NCI-H510A (cell line): Measurements from ENCODE around the gene SLC1A2.

Source experiments
- DNase-seq: peaks from one replicate; lab custom pipeline; 2025; lab: John Stamatoyannopoulos, UW

The SLC1A2 gene

DNA sequence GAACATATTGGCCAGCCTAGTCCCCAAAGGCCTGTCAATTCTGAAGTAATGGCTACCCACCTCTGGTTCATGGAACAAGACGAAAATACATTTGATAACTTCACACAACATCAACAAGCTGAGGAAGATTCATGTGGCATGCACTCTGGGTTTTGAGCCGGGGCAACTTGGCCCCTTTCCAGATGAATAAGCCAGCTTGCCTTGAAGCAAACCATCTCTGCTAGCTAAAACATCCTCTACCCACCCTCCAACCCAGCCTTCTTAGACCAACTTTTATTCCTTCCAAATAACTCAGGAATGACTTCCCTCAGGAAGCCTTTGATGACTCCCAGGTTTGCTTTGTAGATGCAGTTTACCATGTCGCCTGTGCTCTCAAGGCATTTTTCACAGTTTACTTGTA, 94.4 kb downstream of the SLC1A2 start:
- DNase-seq, result no peak

DNA sequence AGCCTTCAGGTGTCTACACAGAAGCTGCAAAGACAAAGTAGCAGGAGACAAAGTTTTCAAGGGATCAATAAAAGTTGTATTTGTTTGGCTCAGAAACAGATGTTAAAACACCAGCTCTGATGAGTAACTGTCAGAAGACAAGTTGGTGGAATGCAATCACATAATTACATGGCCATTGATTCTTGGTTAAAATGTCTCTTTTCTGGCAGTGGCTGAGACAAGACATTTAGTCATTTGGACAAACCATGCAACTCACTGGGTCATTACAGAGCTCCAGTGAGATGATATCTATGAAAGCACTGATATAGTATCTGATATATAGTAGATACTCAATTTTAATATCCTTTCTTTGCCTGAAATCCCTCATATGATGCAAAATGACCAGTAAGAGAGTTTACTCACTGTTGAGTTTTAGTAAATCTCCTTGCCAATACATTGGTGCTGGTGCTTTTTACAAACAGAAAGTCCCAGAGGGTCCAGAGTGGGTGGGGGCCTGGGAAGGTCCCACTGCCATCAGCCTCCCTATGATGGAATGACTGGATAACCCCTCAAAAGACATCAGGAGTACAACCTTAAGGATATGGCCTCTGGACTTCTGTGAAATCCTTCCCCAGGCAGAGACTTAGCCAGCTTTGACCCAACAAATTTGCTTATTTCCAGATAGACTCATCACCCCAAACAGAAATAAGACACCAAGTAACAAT, 95.0 kb downstream of the SLC1A2 start:
- DNase-seq, result no peak

DNA sequence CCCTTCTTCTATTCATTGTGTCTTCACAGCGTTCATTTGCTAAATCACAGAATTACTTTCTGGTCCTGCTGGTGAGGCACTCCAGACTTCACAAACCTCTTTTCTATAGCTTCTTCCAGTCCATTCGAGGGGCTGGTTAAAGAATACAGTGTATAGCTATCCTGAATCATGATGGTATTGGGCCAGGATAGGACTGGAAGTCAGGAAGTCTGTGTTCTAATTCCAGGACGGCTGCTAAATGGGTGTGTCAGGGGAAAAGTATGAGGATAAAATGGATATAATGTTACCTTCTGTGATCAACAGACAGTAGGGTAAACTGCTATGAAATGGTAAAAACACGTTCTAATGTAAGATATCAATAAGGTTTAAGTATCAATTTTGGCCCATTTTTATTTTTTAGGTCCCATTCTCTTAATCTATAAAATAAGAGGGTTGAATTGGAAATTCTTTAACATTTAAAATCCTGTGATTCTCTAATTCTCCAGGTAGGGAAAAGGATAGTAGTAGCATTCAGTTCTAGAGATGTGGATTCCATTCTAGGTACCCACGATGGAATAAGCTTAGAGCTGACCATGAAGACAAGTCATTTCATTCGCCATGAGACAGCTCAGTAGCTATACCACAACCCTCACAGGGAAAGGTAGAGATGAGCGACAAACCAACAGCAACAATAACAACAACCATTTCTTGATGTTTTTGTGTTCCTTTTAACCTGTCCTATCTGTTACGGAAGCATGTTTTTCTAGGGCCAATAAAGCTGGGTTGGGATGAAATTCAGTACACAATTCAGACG, 96.1 kb downstream of the SLC1A2 start:
- DNase-seq, result no peak

DNA sequence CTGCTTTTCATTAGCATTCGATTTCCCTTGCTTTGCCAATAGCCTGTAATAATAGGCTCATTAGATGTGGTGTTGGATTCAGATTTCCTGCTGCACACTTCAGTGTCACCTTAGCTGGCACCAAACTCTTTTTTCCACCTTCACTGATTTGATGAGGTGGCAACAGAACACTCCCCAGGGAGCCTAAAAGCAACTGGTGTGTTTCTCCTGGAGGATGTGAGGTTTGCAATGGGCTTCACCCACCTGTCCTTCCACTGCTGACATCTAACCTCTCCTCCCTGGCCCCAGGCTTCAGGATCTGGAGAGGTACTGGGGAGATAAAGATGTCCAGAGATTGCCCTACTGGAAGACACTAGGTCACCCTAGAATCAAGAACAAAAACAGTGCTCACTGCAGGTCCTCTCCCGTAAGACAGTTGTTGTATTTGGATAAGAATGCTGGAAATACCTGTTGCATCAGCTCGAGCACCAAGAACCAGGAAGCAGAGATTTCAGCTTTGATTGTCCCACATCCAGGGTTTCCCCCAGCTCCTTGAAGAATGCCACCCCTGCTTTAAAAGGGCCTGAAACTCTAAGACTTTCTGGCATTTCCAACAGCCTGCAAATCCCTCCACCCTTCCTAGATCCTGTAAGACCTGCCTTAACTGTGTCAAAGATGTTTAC, 96.9 kb downstream of the SLC1A2 start:
- no peak for DNase-seq

DNA sequence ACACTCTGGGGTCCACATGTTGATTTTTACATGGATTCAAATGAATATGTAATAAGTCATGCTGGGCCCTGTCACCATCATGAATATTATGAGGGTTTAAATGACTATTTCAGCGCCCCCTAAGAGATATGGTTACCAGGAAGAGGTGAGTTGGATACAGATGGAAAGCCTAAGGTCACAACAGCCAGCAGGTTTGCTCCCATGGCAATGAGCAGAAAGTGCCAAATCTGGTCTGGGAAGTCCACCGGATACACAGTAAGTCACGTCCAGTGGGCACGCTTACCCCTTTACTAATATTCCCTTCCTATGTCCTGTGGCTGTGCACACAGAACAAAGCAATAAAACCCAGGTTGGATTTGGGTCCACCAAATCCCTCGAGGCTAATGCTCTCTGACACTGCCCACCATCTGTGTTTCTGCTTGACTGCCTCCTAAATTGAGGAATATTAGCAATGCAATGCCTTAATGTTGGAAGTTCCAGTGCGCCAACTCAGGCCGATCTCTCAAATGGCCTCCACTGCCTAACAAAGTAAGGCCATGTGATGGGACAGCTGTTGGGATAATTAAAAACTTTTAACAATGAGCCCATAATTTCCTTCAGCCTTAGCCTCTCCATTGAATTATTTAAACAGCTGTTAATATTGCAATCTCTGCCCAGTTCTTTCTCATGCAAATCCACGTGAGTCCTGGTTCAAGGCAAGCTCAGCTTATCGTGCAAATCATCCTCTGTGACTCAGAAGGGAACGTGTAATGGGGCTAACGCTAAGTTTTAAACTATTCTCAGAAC, 97.6 kb downstream of the SLC1A2 start:
- no peak for DNase-seq

DNA sequence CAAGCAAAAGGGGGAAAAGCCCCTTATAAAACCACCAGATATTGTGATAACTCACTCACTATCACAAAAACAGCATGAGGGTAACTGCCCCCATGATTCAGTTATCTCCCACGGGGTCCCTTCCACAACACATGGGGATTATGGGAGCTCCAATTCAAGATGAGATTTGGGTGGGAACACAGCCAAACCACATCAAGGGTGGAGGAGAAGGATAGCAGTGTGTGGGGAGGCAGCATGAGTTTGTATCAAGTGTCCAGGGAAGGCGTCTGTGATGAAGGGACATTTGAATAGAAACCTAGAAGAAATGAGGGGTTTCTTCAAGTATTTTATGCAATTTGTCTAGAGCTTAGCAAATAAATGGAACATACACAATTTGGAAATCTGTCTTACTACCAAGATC, 98.2 kb downstream of the SLC1A2 start:
- DNase-seq, result no peak

DNA sequence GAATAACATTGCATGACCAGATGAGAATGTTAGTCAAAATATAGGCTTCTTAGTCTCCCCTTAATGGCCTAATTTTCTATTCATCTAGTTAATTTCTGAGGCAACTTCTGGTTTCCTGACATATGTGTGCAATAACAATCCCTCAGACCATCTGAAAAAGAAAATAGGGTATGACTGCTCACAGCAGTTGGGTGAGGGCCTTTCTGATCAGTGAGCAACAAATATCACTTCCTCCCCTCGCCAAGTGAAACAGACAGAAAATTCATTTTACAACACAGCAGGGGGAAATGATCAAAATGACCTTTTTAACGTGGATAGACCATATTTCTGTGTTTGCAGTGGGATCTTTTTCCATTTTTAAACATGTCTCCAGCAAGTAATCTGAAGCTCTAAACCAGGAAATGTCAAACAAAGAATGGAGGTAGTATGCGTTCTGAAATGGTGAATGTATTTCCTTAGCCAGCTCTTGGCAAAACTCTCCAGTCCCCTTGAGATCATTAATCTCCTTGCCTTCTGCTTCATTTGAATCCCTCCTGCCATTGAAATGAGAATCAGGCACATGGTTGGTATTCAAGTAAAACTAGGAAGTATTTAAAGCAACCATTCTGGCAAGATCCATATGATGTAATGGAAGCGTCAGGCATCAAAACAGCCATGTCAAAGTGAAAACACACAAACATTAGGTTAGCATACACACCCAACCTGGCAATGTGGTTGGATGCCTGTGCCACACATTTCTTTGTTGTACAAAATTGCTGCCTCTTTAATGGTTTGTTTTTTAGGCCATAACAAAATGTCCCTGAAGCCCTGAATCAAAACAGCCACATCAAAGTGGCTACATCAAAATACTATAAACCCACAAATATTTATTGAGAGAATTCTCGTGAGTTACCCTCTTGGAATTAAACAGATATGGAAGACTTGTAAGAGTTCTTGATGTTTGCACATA, 100.1 kb downstream of the SLC1A2 start:
- no peak for DNase-seq

DNA sequence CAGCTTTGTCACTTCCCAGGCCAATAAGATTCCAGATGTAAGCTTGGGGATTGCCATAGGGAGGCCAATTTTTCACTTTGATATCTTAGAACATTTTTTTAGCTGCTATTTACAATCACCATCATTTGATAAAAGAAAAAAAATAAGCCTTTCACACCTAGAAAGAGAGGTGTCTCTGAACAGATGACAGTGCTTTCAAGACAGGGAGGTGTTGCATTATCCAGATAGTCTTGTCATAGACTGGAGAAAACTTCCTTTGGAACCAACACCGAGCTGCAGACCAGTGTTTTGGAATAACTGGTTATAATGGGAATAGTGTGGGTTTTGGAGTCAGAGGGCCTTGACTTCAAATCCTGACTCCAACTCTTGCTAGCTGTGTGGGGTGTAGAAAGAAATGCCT, 101.0 kb downstream of the SLC1A2 start:
- DNase-seq, result no peak

DNA sequence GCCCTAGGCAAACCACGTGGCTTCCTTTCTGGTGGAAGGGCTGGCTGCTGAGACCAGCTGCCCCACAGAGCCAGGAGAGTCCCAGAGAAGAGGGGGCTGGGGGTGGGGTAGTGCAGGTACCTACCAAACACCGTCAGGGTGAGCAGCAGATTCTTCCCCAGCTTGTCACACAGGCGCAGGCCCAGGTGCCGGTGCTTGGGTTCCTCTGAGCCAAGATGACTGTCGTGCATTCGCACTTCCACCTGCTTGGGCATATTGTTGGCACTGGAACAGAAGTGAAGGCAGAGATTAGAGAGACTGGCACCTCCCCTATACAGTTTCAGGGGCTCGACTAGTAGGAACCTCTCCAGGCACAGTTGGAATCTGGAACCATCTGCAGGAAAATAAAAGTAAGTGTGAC, 102.1 kb downstream of the SLC1A2 start:
- DNase-seq, result no peak

DNA sequence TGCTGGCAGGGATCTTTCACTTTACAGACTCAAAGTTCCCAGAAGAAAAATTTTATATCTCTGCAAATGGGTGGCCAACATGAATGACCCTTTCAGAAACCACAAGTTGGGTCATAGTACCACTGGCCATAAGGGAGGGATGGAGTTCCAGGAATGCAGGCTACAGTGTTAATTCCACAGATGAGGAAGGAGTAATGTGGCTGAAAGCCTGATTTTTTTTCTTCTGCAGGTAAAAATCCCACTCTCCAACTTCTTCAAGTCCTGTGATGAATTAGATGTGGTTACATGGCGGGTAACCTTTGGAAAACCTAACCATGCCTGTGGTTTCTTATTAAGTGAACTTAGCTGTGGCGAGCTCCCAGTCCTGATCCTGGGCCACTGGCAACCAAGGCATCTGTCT, 103.2 kb downstream of the SLC1A2 start:
- no peak for DNase-seq

DNA sequence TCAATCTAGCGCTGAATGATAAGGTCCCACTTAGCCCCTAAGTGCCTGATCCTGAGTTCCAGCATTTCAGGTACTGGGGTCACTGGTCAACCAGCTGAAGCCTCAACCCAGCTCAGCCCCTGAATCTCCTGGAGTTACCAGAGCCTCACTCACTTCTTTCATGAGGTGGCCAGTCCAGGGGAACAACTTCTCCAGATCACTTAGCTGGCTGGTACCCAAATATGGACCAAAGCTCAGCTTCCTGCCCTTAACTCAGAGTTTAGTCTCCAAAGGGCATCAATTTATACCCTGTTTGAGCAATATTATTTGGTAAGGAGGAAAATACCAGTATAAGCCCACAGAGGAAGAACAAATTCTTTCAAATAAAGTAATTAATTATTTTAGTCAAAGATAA, 105.6 kb downstream of the SLC1A2 start:
- no peak for DNase-seq

DNA sequence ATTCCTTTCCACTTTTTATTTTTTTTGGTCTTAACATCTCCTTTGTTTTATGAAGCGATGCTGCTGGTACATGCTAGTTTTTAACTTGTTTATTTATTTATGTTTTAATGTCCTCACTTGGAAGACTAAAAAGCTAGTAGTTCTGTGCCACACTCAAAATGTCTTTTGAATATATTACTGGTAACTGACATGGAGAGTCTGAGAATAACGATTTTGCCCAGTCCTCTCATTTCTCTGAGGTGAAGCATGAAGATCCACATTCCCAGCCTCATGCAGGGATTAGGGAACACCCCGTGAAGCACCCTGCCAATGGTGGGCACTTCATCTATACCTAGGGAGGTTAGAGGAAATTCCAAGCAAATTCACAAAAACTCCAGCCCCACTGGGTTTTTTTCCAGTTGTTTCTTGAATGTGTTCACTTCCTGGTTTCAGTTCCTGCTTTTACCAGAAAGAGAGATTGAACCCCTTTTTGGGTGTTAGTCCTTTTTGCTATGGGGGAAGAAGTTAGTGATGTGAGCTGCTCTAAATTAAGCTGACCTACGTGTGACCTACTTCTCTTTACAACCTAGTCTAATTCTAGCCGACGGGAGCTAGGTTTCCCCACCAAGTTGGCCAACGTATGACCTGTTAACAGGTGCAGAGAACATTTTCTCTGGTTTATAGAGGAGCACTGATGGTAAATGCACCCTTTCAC, 106.1 kb downstream of the SLC1A2 start:
- no peak for DNase-seq

DNA sequence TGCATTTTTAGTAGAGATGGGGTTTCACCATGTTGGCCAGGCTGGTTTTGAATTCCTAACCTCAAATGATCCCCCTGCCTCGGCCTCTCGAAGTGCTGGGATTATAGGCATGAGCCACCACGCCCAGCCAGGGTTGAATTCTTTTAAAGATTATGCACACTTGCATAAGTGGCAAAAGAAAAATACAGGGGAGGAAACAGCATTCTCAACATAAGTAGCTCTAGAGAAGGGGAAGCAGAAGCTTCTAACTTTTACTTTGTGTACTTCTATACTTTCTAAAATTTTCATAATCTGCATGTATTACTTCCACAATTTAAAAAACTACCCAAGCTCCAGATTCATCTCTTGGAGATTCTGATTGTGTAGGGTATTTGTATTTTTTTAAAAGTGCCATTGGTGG, 108.0 kb downstream of the SLC1A2 start:
- DNase-seq, result no peak

DNA sequence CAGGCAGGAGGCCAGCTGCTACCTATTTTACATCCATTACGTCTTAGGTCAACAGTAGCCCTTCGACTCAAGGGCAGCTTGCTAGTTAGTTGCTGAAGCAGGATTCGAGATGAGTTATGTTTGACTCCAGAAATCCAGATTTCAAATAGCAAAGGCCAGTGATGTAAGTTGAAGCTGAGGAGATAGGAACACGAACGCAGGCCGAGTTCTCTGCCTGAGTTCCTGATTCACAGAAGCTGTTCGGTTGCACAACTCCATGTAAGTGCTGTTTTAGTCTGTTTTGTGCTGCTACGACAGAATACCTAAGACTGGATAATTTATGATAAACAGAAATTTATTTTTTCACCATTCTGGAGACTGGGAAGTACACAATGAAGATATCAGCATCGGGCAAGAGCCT, 111.2 kb downstream of the SLC1A2 start:
- DNase-seq, result no peak

DNA sequence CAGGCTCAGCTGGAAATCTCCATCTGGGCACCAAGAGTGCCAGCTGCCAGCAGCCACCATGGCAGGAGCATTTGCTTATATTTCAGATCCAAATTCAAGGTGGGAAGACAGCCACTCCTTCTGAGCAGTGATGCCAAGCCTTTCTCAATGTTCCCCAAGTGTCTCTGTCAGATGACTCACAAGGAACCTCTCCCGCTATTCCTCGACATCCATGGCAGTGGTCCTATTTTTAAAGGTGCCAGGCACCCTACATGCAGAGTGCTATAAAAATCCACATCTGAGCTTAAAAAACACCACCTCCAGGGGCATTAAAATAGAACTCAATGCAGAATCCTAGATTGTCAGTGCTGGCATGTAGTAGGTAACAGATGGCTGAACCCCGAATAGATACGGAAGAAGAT, 112.1 kb downstream of the SLC1A2 start:
- DNase-seq, result no peak

DNA sequence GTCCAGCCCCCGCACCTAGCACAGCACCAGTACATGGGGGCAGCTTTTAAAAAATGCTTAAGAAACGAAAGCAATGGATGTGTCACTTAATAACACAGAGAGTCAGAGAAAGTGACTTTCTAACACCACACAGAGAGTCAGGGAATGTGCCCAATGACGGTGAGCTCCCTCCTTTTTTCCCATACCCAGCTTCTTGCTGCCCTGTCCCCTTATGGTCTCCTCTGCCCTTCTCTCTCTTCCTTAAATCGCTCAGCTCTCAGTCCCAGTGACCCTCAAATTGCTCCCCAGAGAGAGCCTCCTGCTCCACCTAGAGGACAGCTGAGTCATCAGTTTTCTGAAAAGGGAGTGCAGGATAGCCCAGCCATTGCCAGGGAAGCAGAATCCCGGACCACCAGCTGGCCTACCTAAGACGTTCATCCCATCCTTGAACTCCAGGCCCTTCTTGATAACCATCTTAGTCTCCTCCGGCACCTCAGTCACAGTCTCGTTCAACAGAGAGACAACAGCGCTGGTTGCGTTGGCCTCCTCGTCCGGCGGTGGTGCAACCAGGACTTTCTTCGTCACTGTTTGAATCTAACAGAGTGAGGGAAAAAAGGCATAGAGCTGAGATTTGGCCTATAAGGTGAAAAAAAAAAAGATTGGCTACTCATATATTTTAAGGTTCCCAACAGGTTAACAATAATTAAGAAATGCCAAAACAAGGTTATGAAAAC, 113.5 kb downstream of the SLC1A2 start:
- no peak for DNase-seq

DNA sequence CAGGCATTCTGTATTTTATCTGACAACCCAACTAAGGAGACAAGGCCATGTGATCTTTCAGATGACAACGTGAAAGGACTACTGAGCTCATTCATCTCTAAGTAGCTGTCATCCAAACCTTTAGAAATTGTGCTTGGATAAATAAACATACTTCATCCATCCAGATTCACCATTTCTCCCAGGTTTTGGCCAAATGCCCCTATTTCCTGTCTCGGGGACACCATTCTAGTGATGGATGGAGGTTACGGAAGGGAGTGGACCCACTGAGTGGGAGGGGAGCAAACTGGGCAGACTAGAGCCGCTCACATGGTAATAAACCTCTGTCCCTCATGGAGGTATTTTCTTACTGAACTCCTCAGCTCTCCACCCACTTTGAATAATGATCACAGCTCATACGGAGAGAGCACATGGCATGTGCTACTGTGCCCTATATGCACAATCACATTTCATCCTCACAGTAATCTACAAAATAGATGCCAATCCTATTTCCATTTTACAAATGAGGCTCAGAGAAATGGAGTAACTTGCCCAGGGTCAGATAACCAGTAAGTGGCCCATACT, 114.4 kb downstream of the SLC1A2 start:
- no peak for DNase-seq

DNA sequence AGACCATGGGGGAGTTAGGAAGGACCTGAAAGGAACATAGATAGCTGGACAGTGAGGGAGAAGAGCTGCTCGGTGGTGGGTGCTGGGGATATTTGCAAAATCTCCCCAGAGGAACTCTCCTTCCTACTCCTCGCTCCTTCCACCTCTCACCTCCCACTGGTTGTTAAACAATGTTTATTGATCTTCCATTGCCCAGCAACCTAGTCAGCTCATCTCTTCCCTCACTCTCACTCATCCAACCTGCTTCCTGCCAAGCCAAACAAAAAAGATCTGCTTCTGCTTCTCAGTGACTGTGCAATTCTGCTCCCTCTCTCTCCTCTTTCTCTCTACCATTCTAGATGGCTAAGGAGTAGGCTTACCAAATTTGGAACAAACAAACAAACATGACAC, 115.0 kb downstream of the SLC1A2 start:
- DNase-seq, result no peak

DNA sequence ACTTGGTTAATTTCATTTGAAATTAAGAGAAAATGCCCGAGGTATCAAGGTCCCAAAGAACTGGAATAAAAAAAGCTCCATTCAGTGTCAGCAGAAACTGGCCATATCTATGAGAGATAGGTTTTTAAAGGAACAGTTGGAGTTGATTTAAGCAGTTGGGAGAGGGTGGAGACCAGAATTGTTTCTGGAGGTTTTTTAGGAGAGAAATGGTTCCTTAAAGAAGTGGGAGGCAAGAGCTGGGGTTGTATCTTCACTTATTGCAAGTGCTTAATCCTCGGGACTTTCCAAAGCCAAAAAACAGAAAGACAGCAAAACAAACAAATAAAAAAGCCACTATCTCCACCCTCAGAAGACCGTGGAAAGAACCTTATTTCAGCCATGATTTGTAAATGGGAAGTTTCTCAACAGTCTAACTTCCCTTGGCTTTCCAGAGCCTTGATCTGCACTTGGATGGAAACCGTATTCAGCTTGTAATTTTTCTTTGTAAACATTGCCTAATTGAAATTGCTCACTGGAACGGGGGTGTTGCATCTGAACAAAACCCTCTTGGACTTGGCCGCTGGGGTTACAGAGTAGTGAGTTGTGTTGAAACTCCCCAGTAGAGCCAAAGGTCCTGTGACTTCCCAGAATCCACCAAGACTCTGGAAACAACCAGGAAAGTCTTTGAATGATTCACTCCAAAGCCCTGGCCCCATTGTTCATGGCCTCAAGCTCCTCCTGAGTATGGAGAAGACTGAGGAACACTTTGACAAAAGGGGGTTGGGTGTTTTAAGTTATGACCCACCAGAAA, 115.6 kb downstream of the SLC1A2 start:
- no peak for DNase-seq
